Renal pelvis (tissue), 4 donors: Measurements from ENCODE around the gene BCL7C. TPM values are rescaled to one million over a fixed set of nuclear protein-coding genes. Genes with fewer than 3 reads are reported as not detected.
"Not testable (repeated sequence)": the region's sequence is repeated elsewhere in the genome, so short reads cannot be mapped to it uniquely, and the experiment has no call there.

Experiments used
- DNase-seq: peaks from one replicate; pipeline ENCODE4 v3.0.0-alpha.2; 2013
- polyA plus RNA-seq, 3 donors: library from polyadenylated mRNA; unstranded; fragments of 120-200 nt; gene quantifications; one replicate each; pipeline ENCODE4 v1.2.1, GENCODE V29; 2013; ENCODE audit not compliant: insufficient read length in 3 of 3

The BCL7C gene
- polyA plus RNA-seq, 3 donors, result 43.7 to 52.6 (median 44.6) TPM

GRCh38 chr16:30899794-30900193 is 5.9 kb upstream of the BCL7C start:
- no peak for DNase-seq

- DNase-seq, result peak; percentile 92
Measured at GRCh38 chr16:30896889-30897733, 3.2 kb upstream of the BCL7C start.

GRCh38 chr16:30896261-30896888 is 2.5 kb upstream of the BCL7C start, which contains the start of gene CTF1:
Gene CTF1, plus strand, starts transcription at chr16:30896614. Its CDS starts 30 bp downstream, at chr16:30896644.
- peak; percentile 88 for DNase-seq

- no peak for DNase-seq
Measured at GRCh38 chr16:30895627-30896260, 1.9 kb upstream of the BCL7C start.

GRCh38 chr16:30894540-30895368 is 877 bp upstream of the BCL7C start:
- no peak for DNase-seq

GRCh38 chr16:30893417-30893743 is 497 bp downstream of the BCL7C start:
- DNase-seq, result no peak

- no peak for DNase-seq
Measured at GRCh38 chr16:30892670-30893416, 1.0 kb downstream of the BCL7C start.

GRCh38 chr16:30891043-30891823 is 2.6 kb downstream of the BCL7C start:
- not testable (repeated sequence) for DNase-seq

GRCh38 chr16:30889721-30890120 is 4.2 kb downstream of the BCL7C start:
- no peak for DNase-seq

- DNase-seq, result no peak
Measured at GRCh38 chr16:30888856-30889499, 4.9 kb downstream of the BCL7C start.

GRCh38 chr16:30887927-30888326 is 6.0 kb downstream of the BCL7C start:
- no peak for DNase-seq

- DNase-seq, result no peak
Measured at GRCh38 chr16:30886145-30886544, 7.7 kb downstream of the BCL7C start.

- DNase-seq, result no peak
Measured at GRCh38 chr16:30885196-30885595, 8.7 kb downstream of the BCL7C start.

GRCh38 chr16:30884760-30885159 is 9.1 kb downstream of the BCL7C start:
- DNase-seq, result no peak

- DNase-seq, result no peak
Measured at GRCh38 chr16:30882429-30883310, 11.2 kb downstream of the BCL7C start.

- DNase-seq, result no peak
Measured at GRCh38 chr16:30876867-30877266, 17.0 kb downstream of the BCL7C start.

- DNase-seq, result no peak
Measured at GRCh38 chr16:30875871-30876801, 17.7 kb downstream of the BCL7C start.
